AG09309 (cell line): ENCODE data around the gene OR1D5.

ENCODE experiments used
- DNase-seq: peaks from one replicate; pipeline ENCODE4 v3.0.0-alpha.2; 2010; ENCODE audit warnings: low read depth
- H3K4me3 ChIP-seq: 2 replicates; pipeline ENCODE4 v1.5.1; 2011; ENCODE audit warnings: mild to moderate bottlenecking, low read depth, low read length, moderate library complexity; ENCODE audit not compliant: control insufficient read depth
- CTCF ChIP-seq: IDR thresholded peaks from 2 replicates; pipeline ENCODE4 v1.5.1; 2011; ENCODE audit warnings: mild to moderate bottlenecking, low read depth, low read length, inconsistent platforms; ENCODE audit not compliant: insufficient read depth, control insufficient read depth; ENCODE audit errors: missing control alignments

Gene OR1D5

GRCh38 chr17:3029213-3029913 lies 34.0 kb downstream of the OR1D5 start:
- no peak for TF ChIP-seq CTCF
- no peak for DNase-seq
- no peak overlapping the region for H3K4me3 ChIP-seq

- DNase-seq = no peak
- no peak overlapping the region for H3K4me3 ChIP-seq
- no peak for TF ChIP-seq CTCF
Measured at GRCh38 chr17:3027786-3028532, 35.4 kb downstream of the OR1D5 start.

GRCh38 chr17:3026856-3027751 lies 36.3 kb downstream of the OR1D5 start:
- TF ChIP-seq CTCF = no peak
- DNase-seq = no peak
- no peak overlapping the region for H3K4me3 ChIP-seq

- no peak overlapping the region for H3K4me3 ChIP-seq
- TF ChIP-seq CTCF = no peak
- no peak for DNase-seq
Measured at GRCh38 chr17:3026125-3026855, 37.1 kb downstream of the OR1D5 start.

- no peak overlapping the region for H3K4me3 ChIP-seq
- no peak for DNase-seq
- no peak for TF ChIP-seq CTCF
Measured at GRCh38 chr17:3025421-3026124, 37.8 kb downstream of the OR1D5 start.
